Cerebellar nuclear complex (tissue), 1 donor: Measurements from ENCODE around the gene SPEG.

Experiments
- DNase-seq, 2 experiments: peaks; one replicate each; lab custom pipeline; 2025; lab: John Stamatoyannopoulos, UW

SPEG gene

DNA sequence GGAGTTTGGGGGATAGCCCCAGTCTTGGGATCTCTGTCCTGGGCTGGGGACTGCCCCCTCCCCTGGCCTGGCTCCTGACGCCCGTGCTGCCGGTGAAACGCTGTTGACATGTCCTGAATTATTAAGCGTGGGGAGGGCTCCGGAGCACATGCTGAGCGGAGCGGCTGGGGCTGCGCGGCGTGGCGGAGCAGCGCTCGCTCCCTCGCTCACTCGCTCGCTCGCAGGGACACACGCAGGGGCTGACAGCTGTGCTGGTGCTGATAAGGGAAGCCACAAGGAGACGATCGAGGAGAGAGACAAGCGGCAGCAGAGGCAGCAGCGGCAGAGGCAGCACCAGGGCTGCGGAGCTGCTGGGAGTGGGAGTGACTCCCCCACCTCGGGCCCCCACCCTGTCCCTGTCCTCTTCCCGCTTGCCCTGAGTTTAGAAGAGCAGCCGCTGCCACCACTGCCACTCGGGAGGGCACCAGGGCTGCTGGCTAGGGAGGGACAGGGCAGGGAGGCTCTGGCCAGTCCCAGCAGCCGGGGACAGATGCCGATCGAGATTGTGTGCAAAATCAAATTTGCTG, 79.6 kb downstream of the SPEG start, which contains the start of gene ASIC4:
ASIC4 (plus strand) TSS at position 287 of the 566 bp plus-strand sequence; CDS start at position 530, 243 bp downstream.
- no peak for DNase-seq

DNA sequence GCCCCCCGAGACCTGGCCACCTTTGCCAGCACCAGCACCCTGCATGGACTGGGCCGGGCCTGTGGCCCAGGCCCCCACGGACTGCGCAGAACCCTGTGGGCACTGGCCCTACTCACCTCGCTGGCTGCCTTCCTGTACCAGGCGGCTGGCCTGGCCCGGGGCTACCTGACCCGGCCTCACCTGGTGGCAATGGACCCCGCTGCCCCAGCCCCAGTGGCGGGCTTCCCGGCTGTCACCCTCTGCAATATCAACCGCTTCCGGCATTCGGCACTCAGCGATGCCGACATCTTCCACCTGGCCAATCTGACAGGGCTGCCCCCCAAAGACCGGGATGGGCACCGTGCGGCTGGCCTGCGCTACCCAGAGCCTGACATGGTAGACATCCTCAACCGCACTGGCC, 80.2 kb downstream of the SPEG start:
- no peak for DNase-seq

DNA sequence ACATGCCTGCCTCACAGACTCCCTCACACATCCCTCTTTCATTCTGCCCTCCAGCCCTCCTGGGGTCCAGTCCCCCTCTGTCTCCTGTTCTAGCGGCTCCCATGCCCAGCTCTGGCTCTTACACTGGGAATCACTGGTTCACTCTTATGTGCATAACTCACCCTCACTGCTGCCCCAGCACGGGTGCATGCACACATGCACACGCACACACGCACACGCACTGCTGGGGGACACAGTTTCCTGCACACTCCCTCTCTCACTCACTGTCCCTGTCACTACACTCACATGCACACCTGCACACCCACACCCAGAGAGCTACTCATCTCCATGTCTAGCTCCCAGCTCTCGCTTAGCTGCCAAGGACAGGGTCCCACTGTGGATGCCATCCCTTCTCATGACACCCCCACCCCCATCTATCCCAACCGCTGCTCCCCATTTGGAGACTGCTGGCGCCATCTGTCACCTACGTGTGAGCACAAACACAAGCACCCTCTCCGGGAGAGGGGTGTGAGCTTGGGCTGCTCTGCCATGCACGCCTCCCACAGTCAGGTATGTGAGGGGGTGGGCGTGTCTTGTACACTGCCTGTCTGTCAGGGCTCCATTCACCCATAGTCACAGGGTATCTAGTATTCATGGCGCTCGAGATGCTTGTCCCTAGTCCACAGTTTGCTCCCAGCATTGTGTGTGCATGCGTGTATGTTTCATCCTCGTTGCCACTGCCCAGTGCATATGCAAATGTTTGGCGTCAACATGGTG, 81.4 kb downstream of the SPEG start:
- DNase-seq, result no peak

DNA sequence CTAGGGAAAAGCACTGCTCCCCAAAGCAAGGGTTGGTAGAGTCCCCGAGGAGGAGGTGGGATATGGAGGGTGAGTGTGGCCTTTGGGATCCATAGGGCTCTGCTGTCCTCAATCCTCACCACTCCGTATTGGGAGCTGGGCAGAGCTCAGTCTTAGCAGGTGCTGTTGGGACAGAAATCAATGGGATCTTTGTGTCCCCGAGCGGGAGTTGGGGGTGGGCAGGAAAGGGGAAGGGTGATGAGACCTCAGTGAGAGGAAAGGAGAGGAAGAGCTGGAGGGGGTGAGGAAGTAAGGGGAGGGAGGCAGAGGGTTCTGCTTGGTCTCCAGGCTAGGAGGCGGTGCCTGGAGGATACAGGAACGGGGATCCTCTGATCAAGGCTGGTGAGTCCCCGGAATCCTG, 82.2 kb downstream of the SPEG start:
- DNase-seq, result no peak

DNA sequence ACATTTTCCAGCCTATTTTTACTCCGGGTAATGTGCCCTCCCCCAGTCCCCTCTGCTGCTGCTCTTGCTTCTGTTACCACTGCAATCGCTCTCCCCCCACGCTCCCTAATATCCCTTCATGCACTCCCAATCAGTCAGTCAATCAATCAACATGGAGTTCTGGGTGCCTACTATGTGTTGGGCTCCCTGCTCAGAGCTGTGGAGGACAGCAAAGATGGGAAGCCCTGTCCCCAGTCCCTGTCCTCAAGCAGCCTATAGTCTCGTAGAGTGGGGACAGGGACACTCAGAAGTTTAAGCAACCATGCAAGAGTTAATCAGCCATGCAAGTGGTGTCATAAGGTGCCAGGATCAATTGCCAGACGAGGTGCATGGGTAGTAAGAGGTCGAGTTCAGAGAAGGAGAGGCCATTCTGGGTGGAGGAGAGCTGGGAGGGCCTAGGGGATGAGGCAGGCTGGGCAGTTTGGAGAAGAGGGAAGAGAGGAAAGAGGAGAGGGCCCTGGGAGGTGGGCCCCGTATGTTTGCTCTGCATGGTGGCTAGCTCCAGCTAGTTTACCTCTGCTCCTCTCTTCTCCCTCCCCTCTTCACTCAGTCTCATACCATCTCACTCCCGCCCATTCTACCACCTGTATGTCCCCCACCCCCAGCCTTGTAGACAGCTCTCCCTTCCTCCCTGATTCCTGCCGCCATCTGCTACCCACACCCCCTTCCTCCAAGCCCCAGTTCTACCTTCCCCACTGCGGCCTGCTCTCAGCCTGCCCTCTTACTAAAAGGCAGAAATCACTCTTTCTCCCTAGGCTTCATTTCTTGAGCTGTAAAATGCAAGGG, 83.5 kb downstream of the SPEG start:
- DNase-seq, result no peak

DNA sequence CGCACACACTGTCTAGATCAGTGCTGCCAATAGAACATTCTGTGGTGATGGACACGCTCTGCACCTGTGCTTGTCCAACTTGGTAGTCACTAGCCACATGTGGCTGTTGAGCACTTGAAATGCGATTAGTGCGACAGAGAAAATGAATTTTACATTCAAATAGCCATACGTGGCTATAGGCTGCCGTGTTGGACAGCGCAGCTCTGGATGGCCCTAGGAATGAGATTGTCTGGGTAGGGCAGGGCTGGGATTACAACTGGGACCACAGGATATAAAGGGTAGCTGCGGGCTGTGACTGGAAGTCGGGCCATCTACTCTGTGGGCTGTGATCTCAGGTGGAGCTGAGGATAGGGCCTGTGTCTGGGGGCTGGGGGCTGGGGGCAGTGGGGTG, 84.9 kb downstream of the SPEG start:
- no peak for DNase-seq

DNA sequence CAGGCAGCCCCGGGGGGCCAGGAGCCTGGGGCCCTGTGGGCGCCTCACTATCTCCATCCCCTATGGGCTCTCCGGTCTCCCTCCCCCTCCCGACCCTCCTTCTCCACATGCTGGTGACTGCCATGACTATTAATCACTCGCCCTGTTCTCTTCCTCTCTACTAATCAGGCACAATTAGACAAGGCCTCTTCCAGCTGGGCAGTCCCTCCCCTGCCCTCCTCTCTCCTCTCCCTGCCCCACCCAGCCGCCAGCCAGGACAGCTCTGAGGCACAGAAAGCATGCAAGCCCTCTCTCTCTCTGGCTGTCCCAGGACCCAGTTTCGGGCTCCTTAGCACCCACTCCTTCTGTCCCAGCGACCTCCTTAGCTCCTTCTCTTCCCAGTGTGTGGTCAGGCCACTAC, 85.4 kb downstream of the SPEG start:
- DNase-seq, result no peak

DNA sequence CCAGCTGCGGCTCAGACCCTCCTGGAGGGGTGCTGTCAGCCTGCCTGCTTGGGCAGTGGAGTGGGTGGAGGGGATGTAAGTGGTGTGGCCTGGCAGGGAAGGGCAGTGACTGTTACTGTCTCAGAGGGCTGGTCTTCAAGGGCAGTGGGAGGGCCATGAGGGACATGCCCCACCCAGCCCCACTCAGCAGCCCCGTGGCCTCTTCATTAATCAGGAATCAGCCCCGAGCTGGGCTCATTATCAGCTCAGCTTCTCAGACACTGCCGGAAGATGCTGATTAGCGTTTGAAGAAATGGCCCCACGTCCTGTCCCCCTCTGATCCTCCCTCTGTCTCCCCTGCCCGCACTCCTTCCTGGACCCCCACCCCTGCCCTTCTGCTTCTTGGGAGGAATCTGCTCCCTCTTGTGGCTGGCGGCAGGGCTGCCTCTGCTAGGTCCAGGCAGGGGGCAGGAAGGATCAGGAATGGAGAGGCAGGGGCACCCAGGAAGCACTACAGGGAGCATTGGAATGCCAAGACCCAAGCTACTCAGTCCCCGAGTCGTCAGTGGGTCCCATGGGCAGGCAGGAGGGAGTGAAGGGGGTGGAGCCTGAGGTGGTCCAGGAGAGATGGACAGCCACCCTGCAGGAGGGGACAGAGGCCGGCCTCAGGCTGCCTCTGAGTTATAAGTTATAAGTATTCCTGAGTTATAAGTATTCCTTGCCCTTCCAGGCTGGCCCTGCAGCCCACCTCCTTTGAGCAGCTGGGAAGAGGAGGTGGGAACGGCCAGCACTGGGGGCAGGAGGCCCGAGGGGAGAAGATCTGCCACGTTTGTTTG, 86.6 kb downstream of the SPEG start:
- DNase-seq, result no peak

DNA sequence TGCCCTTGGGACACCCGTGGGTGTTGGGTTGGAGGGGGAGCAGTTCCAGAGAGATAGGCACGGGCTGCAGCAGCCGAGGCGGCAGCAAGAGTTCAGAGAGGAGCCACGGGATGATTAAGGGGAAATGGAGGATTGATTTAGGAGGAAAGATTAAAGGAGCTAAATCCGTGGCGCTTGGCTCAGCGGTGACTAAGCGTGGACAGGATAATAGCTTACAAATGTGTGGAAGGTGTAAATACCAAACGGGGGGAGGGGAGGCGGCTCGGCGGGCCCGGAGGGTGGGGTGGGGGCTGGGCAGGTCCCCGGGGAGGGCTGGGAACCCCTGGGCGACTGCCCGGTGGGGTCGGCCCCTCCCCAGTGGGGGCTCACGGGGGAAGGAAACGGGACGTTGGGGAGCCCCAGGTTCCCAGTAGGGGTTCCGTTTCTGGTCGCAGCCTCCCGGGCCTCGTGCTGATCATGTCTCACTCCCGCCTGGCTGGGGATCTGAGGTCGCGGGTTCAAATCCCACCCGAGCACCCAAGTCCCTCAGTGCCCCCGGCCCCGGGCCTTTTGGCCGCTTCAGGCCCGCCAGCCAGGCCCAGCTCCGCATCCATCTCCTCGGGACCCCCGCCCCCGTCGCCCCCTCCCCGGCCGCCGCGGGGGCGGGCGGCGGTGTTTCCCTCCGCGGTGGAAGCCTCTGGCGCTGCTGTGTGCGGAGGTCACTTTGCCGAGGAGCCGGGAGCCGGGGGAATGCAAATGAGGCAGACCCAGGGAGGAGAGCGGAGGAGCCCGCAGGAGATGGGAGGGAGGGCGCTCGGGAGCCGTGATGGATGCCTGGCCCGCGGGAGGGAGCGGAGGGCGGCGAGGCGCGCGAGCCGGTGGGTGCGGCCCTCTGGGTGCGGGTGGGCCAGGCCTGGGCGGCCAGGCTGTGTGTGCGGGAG, 87.7 kb downstream of the SPEG start:
- no peak for DNase-seq

DNA sequence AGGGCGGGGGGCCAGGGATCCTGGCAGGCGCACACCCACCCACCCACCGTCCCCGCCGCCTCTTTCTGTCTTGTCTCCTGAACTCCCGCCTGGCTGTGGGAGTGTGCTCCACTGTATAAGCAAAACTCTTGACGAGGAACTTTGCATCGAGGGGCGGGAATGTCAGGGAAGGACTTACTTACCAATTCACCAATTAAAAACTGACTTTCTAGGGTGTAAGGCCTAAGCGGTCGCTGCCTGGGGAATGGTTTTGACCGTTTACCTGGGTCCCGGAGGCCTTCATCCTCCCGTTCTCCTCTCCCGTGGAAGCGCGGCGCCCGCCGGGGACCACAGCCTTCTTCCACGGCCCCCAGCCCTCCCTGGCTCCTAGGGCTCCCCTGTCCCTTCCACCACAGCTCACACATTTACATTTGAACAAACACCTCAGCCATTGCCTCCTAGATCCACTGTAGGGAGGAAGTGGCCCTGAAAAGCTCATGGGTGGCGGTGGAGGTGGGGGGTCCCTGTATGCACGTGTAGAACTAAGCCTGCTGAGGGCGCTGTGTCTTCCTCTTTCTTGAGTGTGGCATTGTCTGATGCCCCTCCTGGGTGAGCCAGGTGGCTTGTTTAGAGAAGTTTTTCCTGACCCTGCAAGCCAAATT, 88.5 kb downstream of the SPEG start:
- DNase-seq, result no peak

DNA sequence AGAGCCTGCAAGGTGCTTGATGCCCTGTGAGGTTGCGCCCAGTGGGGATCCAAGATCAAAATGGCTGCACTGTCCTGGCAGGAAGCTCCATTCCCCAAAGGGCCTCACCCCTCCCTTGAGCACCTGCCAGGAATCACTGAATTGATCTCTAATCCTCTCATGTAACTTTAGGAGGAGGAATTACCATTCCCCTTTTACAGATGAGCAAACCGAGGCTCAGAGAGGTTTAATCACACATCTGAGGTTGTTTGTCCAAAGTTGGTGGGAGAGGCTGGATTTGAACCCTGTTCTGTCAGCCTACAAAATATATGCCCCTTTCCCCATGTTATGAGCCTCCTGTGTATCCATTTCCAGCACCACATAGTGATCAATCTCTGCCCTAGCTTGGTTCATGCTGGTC, 90.2 kb downstream of the SPEG start:
- DNase-seq, result no peak

DNA sequence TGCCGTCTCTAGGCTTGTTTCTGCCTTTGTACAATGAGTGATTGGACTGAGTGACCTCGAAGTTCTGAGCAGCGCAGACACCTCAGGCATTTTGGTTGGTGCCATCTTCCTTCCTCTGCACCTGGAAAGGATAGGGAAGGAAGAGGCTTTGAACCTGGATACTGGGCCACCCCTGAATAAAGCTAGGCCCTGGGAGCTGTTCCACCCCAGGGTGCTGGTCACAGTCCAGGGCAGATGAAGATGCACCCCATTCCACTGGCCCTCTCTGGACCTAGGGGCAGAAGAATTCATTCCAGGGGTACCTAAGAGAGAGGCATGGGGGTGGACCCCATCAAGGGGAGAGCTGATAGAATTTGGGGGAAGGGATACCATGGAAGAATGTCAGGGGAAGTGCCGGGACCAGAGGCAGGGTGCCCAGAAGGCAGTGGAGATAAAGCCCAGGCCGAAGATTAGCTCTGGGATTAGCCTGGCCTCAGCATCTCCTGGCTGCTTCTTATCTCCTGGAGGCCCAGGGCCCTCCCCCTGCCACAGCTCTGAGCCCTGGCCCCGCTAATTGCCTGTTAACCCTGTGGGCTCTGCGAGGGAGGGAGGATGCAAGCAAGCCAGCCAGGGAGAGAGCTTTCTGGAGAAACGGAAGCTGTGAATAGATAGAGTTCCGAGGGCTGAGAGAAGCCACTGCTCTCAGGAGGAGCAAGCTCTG, 91.0 kb downstream of the SPEG start:
- DNase-seq, result no peak

DNA sequence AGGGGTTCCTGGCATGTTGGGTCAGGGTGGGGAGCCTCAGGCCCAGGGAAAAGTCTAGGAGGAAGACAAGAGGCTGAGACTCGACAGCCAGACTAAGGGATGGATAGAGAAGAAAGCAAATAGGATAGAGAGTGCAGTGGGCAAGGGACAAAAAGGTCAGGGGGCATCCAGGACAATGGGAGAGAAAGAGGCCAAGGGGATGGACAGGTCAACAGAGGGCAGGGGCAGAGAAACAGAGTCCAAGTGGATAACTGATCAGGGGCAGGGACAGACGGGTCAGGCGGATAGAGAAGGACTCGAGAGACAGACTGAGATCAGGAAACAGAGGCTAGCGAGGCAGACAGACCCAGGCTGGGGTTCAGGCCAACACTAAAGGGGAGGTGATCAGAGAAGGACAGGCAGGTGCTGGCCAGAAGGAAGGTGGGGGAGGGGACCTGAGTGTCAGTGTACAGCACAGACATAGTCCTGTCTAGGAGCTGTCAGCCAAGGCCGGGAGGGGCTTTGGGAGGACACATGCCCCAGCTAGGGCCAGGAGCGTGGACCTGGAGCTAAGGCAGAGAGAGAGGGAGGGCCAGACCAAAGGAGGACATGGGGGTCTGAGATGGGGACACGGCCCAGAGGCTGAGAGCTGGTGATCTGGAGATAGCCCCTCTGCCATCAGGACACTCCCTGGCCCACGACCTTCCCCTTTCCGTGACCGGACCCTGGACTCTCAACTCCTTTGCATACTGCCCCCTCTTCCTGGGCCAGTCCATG, 91.9 kb downstream of the SPEG start:
- no peak for DNase-seq

DNA sequence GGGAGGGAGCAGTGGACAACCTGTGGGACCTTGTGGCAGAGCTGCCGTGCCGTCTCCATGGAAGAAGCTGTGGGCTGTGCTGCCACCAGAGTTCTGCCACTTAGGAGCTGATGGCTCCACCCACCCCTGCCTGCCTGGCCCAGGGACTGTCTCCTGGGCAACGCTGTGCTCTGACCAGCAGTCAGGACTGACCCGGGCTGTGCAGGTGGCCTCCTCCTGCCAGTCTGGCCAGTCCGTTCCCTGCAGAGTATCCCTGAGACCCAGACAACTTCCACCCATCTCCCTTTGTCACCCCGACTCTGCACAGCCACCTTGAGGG, 92.4 kb downstream of the SPEG start:
- DNase-seq, result no peak

DNA sequence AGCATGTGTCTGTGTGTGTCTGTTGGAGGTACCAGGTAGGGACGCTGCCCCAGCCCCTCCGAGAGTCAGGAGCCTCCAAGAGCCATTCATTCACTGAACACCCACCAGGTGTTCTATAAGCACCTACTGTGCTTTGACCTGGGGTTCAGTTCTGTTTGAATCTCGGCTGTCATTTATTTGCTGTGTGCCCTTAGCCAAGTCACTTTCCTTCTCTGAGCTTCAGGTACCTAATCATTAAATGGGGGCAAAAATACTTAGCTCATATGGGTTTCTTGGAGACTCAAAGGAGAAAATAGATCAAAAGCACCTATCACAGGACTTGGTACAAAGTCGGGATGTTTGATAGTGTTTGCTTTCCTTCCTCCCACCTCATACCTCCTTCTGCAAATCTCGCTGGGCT, 92.8 kb downstream of the SPEG start:
- DNase-seq, result no peak

DNA sequence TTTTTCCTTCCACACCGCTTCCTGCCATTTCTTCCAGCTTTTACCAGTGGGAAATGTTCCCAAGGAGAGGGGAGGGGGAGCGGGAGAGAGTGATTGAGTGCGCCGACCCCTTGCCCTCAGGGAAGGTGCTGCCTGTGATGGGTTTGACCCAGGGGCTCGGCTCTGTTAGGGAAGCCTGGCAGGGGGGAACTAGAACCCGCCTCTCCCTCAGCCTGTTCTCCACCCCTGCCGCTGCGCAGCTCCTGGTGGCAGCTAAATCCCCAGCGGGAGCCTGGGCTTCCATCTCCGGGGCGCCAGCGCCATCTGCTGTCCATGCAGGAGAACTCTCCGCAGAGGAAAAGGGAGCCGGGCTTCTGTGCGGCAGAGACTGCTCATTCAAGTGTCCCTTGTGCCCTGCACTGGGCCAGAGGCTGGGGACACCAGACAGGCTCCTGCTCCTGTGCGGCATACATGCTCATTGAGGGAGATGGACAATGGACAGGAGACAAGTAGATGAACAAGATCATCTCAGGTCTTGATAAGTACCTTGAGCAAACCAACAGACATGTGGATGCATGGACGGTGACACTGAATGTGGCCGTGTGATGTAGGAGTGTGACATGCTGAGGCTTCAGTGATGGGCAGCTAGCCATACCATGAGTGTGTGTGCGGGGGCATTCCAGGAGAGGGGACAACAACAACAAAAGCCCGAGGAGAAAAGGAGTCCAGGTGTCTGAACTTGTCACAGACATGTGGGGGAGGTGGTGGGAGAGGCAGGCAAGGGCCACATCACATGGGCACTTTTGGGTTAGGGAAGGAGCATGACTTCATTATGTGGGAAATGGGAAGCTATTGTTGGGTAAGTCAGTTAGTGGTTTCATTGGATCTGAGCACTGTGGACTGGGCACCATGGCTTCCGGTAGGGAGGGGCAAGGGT, 95.7 kb downstream of the SPEG start:
- peak; percentile 8 to 64 for DNase-seq

DNA sequence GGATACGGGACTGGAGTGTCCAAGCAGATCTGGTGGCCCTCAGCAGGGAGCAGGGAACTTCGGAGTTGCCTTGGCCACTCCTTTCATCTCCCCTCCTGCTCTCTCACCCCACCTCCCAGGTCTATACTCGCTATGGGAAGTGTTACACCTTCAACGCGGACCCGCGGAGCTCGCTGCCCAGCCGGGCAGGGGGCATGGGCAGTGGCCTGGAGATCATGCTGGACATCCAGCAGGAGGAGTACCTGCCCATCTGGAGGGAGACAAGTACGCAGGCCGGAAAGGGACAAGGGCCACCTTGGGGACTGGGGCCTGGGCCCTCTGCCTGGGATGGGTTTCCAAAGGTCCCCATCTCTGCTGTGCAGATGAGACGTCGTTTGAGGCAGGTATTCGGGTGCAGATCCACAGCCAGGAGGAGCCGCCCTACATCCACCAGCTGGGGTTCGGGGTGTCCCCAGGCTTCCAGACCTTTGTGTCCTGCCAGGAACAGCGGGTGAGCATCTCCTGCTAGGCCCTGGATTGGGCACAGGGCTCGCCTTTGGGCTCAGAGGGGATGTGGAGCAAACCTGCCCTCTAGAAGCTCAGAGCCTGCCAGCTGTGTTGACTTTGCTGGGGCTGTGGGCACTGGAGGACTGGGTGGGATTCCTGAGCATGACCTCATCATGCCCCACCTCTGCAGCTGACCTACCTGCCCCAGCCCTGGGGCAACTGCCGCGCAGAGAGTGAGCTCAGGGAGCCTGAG, 97.2 kb downstream of the SPEG start:
- DNase-seq, result no peak

DNA sequence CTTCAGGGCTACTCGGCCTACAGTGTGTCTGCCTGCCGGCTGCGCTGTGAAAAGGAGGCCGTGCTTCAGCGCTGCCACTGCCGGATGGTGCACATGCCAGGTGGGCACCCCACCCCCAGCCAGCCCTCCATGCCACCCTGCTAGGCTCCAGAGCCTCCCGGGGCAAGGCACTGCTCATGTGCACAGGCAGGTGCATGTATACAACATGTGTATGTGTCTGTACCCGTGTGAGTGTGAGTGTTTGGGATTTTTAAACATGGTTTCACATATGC, 97.7 kb downstream of the SPEG start:
- no peak for DNase-seq
